ENCODE results near the gene TAS2R46.
"Not testable (repeated sequence)": the region's sequence is repeated elsewhere in the genome, so short reads cannot be mapped to it uniquely, and the experiment has no call there.

Gene TAS2R46, protein sequence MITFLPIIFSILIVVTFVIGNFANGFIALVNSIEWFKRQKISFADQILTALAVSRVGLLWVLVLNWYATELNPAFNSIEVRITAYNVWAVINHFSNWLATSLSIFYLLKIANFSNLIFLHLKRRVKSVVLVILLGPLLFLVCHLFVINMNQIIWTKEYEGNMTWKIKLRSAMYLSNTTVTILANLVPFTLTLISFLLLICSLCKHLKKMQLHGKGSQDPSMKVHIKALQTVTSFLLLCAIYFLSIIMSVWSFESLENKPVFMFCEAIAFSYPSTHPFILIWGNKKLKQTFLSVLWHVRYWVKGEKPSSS

GRCh38 chr12:11062194-11062593 lies at the start of gene TAS2R46:
Gene TAS2R46 (minus strand): TSS chr12:11062294. CDS start chr12:11062294, 0 bp downstream.
- not testable (repeated sequence) for DNase-seq

DNA sequence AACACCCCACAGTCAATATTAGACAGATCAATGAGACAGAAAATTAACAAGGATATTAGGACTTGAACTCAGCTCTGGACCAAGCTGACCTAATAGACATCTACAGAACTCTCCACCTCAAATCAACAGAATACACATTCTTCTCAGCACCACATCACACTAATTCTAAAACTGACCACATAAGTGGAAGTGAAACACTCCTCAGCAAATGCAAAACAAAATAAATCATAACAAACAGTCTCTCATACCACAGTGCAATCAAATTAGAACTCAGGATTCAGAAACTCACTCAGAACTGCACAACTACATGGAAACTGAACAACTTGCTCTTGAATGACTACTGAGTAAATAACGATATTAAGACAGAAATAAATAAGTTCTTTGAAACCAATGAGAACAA lies 49.1 kb upstream of the TAS2R46 start:
- DNase-seq = not testable (repeated sequence)

- DNase-seq = no peak
Measured at GRCh38 chr12:11108862-11109261, 46.8 kb upstream of the TAS2R46 start.

- DNase-seq = no peak
Measured at GRCh38 chr12:11107719-11108118, 45.6 kb upstream of the TAS2R46 start.

- no peak for DNase-seq
Measured at GRCh38 chr12:11106288-11106687, 44.2 kb upstream of the TAS2R46 start.

DNA sequence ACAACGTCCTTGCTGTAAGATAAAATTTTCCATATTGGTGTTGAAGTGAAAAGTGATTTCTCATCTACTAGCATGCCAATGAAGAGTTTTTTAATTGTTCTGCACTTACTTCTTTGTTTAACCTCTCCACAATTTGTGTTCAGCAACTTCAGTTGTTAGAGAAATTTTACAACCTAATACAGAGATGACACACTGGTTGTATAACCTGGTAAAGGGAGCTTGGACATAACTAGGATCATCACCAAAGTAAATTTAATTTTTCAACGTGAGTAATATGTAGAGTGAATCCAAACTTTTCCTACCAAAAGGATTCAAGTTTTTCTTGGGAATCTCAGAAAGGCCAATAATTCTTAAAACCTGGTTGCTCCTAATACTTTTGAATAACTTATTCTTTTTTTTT lies 43.5 kb upstream of the TAS2R46 start:
- no peak for DNase-seq

- not testable (repeated sequence) for DNase-seq
Measured at GRCh38 chr12:11094910-11095309, 32.8 kb upstream of the TAS2R46 start.

DNA sequence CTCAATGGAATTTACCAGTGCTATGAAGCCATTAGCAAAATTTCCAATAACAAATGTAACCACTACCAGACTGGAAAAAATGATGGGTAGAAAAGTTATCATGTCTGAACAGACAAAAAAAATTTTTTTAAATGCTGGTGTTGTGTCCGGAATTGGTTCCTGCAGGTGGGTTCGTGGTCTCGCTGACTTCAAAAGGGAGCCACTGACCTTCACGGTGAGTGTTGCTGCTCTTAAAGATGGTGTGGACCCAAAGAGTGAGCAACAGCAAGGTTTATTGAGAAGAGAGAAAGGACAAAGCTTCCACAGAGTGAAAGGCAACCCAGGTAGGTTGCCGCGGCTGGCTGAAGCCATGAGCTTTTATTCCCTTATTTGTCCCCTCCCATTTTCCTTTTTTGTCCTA lies 30.0 kb upstream of the TAS2R46 start, which contains the start of gene TAS2R43:
Gene TAS2R43, minus strand, starts transcription at position 186 of the 400 bp plus-strand sequence. Its CDS starts 84 bp downstream, at position 102.
- no peak for DNase-seq

- no peak for DNase-seq
Measured at GRCh38 chr12:11089246-11089645, 27.2 kb upstream of the TAS2R46 start.

GRCh38 chr12:11085419-11085818 lies 23.3 kb upstream of the TAS2R46 start:
- DNase-seq = no peak

- no peak for DNase-seq
Measured at GRCh38 chr12:11081987-11082386, 19.9 kb upstream of the TAS2R46 start.

DNA sequence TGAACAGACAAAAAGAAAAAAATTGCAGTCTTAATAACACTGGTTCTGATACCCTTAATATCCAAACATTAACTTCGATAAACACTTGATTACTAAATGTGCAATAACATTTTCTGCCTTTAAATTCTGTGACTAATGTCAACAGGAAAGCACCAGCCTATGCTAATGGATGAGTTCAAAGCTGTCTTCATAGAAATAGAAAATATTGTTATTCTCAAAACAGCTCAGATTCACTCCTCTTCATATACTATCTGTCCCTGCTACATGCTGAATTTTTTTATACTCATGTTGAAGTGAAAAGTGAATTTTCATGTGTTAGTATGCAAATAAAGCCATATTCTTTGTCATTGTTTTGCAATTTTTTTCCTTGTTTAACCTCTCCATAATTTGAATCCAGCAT lies 16.2 kb upstream of the TAS2R46 start:
- no peak for DNase-seq

- no peak for DNase-seq
Measured at GRCh38 chr12:11075642-11076041, 13.5 kb upstream of the TAS2R46 start.

DNA sequence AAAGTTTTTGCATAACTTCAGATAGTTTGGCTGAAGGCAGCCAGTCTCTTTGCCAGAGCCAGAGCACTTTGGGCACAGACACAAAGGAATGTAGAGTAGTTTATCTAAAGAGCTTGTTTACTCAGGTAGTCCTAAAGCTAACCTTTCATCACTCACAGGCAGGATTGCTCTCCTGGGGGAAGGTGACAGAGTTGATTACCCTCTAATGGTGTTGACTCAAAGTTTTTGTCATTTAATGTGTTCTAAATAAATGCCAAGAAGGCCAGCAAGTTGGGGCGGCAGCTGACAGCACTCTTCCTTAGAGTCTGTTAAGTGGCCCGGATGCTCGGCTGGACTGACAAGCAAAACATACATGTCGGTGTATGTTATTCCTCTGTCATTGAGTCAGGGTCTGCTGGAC lies 9.3 kb upstream of the TAS2R46 start:
- no peak for DNase-seq

DNA sequence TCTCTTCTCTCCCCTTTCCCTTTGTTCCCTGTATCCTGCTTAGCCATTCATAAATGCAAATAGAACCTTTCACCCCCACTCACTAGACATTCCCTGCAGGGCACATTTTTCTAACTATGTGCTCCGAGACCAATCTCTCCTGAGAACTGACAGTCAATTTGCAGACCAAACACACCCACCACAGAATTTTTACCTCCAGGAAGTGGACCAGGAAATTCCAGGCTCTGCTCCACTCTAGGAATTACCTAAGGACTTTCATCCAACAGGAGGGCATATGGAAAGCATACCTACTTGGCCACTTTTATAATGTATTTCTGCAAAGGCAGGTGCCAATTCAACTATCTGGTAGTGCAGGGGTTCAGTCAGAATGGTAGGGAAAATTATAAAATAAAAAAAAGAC lies 8.9 kb upstream of the TAS2R46 start:
- DNase-seq = no peak

DNA sequence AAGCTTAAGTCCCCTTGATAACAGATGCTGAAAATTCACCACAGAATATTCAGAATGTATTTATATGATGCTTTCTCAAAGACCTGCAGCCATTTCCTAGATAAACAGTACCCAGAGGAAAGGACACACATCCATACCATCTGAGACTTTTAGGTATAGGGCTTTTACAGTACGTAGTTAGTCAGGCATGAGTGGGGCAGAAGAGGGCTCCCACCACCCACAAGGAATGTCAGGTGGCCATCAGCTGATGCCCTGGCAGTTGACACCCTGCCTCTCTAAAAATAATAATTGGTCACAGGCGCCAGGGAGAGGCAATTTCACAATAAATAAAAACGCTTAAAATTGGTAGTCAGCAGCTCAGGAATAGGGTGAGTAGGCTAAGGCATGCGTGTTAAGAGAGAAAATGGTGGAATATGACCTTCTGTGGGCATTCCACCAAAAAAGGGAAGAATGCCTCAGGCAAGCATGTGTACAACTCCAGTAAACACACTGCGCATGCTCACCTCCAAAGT lies 7.8 kb upstream of the TAS2R46 start:
- DNase-seq = no peak

DNA sequence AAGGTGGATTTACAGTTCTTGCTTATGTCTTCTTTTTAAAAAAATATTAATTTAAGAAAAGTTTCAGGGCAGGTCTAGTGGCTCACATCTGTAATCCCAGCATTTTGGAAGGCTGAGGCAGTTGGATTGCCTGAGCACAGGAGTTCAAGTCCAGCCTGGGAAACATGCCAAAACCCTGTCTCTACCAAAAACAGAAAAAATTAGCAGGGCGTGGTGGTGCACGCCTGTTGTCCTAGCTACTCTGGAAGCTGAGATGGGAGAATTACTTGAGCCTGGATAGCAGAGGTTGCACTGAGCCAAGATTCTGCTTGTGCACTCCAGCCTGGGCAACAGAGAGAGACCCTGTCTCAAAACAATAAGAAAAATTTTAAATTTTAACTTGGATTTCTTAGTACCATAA lies 5.4 kb upstream of the TAS2R46 start:
- DNase-seq = no peak

DNA sequence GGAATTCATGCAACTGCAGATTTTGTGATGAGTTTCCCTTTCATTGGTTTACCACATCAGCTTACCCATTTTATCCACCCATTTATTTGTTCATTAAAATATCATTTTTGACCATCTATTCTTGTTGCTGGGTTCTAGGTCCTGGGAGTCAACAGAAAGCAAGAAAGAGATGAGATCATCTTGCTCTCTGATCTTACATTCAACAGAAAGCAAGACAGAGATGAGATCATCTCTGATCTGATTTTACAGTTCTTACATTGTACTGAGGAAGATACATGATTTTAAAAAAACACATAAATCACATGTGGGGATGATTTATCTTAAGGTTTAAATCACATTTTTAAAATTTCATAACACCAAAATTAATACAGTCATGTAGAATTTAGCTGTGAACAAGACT lies 2.3 kb downstream of the TAS2R46 start:
- DNase-seq = no peak

GRCh38 chr12:11059041-11059440 lies 3.1 kb downstream of the TAS2R46 start:
- DNase-seq = no peak

GRCh38 chr12:11055306-11055705 lies 6.8 kb downstream of the TAS2R46 start:
- no peak for DNase-seq

DNA sequence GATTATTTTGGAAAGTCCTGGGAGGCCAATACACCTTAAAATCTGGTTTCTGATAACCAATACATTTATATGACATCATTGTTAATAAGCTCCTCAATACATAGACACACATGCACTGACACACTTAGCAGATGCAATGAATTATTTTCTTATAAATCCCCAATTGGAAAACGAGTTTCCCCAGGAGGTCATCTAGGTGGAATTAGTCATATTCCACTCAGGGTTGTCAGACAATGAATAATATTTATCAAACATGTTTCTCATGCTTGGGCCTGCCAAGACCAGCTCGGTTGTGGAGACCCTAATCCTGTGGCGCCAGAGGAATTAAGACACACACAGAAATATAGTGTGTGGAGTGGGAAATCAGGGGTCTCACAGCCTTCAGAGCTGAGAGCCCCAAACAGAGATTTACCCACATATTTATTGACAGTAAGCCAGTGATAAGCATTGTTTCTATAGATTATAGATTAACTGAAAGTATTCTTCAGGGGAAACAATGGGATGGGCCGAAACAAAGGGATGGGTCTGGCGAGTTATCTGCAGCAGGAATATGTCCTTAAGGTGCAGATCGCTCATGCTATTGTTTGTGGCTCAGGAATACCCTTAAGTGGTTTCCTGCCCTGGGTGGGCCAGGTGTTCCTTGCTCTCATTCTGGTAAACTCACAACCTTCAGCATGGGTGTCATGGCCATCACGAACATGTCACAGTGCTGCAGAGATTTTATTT lies 12.1 kb downstream of the TAS2R46 start:
- not testable (repeated sequence) for DNase-seq

DNA sequence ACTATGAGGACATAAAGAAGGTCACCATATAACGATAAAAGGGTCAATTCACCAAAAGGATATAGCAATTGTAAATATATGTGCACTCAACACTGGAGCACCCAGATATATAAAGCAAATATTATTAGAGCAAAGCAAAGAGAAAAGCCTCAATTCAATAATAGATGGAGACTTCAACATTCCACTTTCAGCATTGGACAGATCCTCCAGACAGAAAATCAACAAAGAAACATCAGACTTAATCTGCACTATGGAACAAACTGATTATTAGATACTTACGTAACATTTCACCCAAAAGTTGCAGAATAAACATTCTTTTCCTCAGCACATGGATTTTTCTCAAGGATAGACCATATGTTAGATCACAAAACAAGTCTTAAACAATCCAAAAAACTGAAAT lies 20.7 kb downstream of the TAS2R46 start:
- DNase-seq = not testable (repeated sequence)

GRCh38 chr12:11040162-11040561 lies 21.9 kb downstream of the TAS2R46 start:
- no peak for DNase-seq

- no peak for DNase-seq
Measured at GRCh38 chr12:11039171-11039570, 22.9 kb downstream of the TAS2R46 start.
